ENCODE data around the gene DNLZ.

DNA sequence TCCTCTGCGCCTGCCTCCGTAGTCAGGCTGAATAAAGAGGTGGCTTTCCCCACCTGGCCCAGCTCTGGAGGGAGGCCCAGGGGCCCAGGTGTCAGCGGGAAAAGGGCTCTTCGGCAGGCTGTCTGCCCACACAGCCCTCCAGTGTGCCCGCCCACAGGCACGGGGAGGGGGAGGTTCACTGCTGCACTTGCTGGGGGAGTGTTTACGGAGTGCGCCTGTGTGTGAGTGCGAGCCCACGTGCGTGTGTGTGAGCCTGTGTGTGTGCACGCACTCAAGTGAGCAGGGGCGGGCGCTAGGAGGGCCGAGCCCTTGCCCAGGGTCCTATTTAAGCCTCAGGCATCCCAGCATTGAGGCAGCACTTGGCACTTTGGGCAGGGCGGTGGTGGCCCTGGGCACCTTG lies 10.9 kb downstream of the DNLZ start:
- TF ChIP-seq, protein P1, sequence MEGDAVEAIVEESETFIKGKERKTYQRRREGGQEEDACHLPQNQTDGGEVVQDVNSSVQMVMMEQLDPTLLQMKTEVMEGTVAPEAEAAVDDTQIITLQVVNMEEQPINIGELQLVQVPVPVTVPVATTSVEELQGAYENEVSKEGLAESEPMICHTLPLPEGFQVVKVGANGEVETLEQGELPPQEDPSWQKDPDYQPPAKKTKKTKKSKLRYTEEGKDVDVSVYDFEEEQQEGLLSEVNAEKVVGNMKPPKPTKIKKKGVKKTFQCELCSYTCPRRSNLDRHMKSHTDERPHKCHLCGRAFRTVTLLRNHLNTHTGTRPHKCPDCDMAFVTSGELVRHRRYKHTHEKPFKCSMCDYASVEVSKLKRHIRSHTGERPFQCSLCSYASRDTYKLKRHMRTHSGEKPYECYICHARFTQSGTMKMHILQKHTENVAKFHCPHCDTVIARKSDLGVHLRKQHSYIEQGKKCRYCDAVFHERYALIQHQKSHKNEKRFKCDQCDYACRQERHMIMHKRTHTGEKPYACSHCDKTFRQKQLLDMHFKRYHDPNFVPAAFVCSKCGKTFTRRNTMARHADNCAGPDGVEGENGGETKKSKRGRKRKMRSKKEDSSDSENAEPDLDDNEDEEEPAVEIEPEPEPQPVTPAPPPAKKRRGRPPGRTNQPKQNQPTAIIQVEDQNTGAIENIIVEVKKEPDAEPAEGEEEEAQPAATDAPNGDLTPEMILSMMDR (IDR thresholded peaks at IDR 0.05), result no peak
- no peak for TF ChIP-seq POLR2A (IDR thresholded peaks at IDR 0.05)
